Osteocyte (in vitro differentiated cells): ENCODE results near the gene MMP21. TPM values are rescaled to one million over a fixed set of nuclear protein-coding genes. Genes with fewer than 3 reads are reported as not detected.

Experiments used
- DNase-seq: peaks from one replicate; pipeline ENCODE4 v3.0.0; 2021; ENCODE audit warnings: mixed read lengths; ENCODE audit not compliant: unreplicated experiment; ENCODE audit errors: extremely low spot score
- H3K27ac Mint-ChIP-seq: one replicate; pipeline ENCODE4 v1.8.0; 2021; ENCODE audit warnings: mild to moderate bottlenecking, mixed read lengths; ENCODE audit not compliant: unreplicated experiment
- H3K27me3 Mint-ChIP-seq: one replicate; pipeline ENCODE4 v1.8.0; 2021; ENCODE audit warnings: mixed read lengths; ENCODE audit not compliant: unreplicated experiment
- H3K36me3 Mint-ChIP-seq: one replicate; pipeline ENCODE4 v1.8.0; 2021; ENCODE audit warnings: mixed read lengths; ENCODE audit not compliant: unreplicated experiment
- H3K4me1 Mint-ChIP-seq: one replicate; pipeline ENCODE4 v1.8.0; 2021; ENCODE audit warnings: mixed read lengths; ENCODE audit not compliant: unreplicated experiment
- H3K4me3 Mint-ChIP-seq: one replicate; pipeline ENCODE4 v1.8.0; 2021; ENCODE audit warnings: mild to moderate bottlenecking, moderate library complexity, mixed read lengths; ENCODE audit not compliant: unreplicated experiment
- H3K9me3 Mint-ChIP-seq: one replicate; pipeline ENCODE4 v1.8.0; 2021; ENCODE audit warnings: mixed read lengths; ENCODE audit not compliant: unreplicated experiment
- CTCF ChIP-seq: fragments of 200-600 bp; sonication (generic); IDR thresholded peaks from 2 replicates; pipeline ENCODE4 v1.5.0; 2021; ENCODE audit warnings: antibody characterized with exemption, mild to moderate bottlenecking, moderate library complexity
- total RNA-seq: library from RNA; stranded (reverse); gene quantifications from 2 replicates; pipeline ENCODE4 v1.2.1, GENCODE V29; 2021

Gene MMP21
- total RNA-seq, 1 donor from 2014 or later, result not detected

- no peak overlapping the region for H3K27ac Mint-ChIP-seq
- DNase-seq, result no peak
- no peak overlapping the region for H3K4me3 Mint-ChIP-seq
- no peaks in the 10 kb centered on the region for H3K4me1 Mint-ChIP-seq
- H3K36me3 Mint-ChIP-seq, result peaks cover 73% of the 10 kb centered on the region
- H3K27me3 Mint-ChIP-seq, result no peaks in the 10 kb centered on the region
- H3K9me3 Mint-ChIP-seq, result no peaks in the 10 kb centered on the region
- no peak for TF ChIP-seq CTCF
Observed at GRCh38 chr10:125738206-125738605, 37.4 kb downstream of the MMP21 start.

GRCh38 chr10:125734823-125735222, 40.8 kb downstream of the MMP21 start:
- Mint-ChIP-seq H3K27me3 (no peaks in the 10 kb centered on the region), H3K27ac (no peak overlapping the region), H3K9me3 (no peaks in the 10 kb centered on the region), H3K4me1 (no peaks in the 10 kb centered on the region), H3K36me3 (peaks cover 76% of the 10 kb centered on the region), H3K4me3 (no peak overlapping the region)
- DNase-seq, result no peak
- TF ChIP-seq CTCF, result peak; percentile 26

GRCh38 chr10:125734148-125734547, 41.5 kb downstream of the MMP21 start:
- Mint-ChIP-seq H3K4me3 (no peak overlapping the region), H3K27ac (no peak overlapping the region), H3K4me1 (no peaks in the 10 kb centered on the region), H3K36me3 (peaks cover 70% of the 10 kb centered on the region), H3K9me3 (no peaks in the 10 kb centered on the region), H3K27me3 (no peaks in the 10 kb centered on the region)
- no peak for TF ChIP-seq CTCF
- DNase-seq, result no peak

- Mint-ChIP-seq H3K9me3 (no peaks in the 10 kb centered on the region), H3K36me3 (peaks cover 55% of the 10 kb centered on the region), H3K27me3 (no peaks in the 10 kb centered on the region), H3K4me1 (no peaks in the 10 kb centered on the region), H3K27ac (no peak overlapping the region), H3K4me3 (no peak overlapping the region)
- DNase-seq, result no peak
- no peak for TF ChIP-seq CTCF
Observed at GRCh38 chr10:125727436-125727835, 48.2 kb downstream of the MMP21 start.

GRCh38 chr10:125726914-125727313, 48.7 kb downstream of the MMP21 start:
- no peak overlapping the region for H3K27ac Mint-ChIP-seq
- no peaks in the 10 kb centered on the region for H3K27me3 Mint-ChIP-seq
- H3K4me3 Mint-ChIP-seq, result no peak overlapping the region
- DNase-seq, result no peak
- H3K36me3 Mint-ChIP-seq, result peaks cover 52% of the 10 kb centered on the region
- H3K4me1 Mint-ChIP-seq, result no peaks in the 10 kb centered on the region
- TF ChIP-seq CTCF, result no peak
- no peaks in the 10 kb centered on the region for H3K9me3 Mint-ChIP-seq
